Lung (tissue), 13 donors: ENCODE measurements around the gene WDR86. TPM values are rescaled to one million over a fixed set of nuclear protein-coding genes. Genes with fewer than 3 reads are reported as not detected.

Experiments used
- ATAC-seq: fragments of 200-7000 bp; cut with Tn5 transposase; one replicate; pipeline ENCODE4 v1.9.1; 2020; ENCODE audit warnings: moderate number of reproducible peaks; ENCODE audit not compliant: insufficient read depth, low FRiP score
- DNase-seq, 3 donors: peaks; one replicate each; pipeline ENCODE4 v3.0.0-alpha.2; 2013 to 2017
- H3K27ac ChIP-seq, 2 donors: one replicate each; pipeline ENCODE4 v1.5.1; 2013; ENCODE audit warnings: mild to moderate bottlenecking in 2 of 2, moderate library complexity in 2 of 2, control low read depth in 1 of 2, inconsistent platforms in 1 of 2, low read depth in 1 of 2, low read length in 1 of 2
- H3K27me3 ChIP-seq, 3 donors: one replicate each; pipeline ENCODE4 v1.5.1; 2013; ENCODE audit warnings: low read length in 2 of 3; ENCODE audit not compliant: control insufficient read depth in 3 of 3, insufficient read depth in 3 of 3
- H3K36me3 ChIP-seq, 4 donors: one replicate each; pipeline ENCODE4 v1.5.1; 2013; ENCODE audit warnings: low read length in 4 of 4, mild to moderate bottlenecking in 1 of 4, moderate library complexity in 1 of 4; ENCODE audit not compliant: control insufficient read depth in 4 of 4, insufficient read depth in 4 of 4
- H3K4me1 ChIP-seq, 5 donors: one replicate each; pipeline ENCODE4 v1.5.1; 2013; ENCODE audit warnings: low read length in 5 of 5, mild to moderate bottlenecking in 2 of 5, moderate library complexity in 1 of 5; ENCODE audit not compliant: control insufficient read depth in 5 of 5, insufficient read depth in 5 of 5
- H3K4me3 ChIP-seq: one replicate; pipeline ENCODE4 v1.5.1; 2013; ENCODE audit warnings: mild to moderate bottlenecking, control low read depth, moderate library complexity
- H3K9ac ChIP-seq, 2 donors: one replicate each; pipeline ENCODE4 v1.5.1; 2013; ENCODE audit warnings: low read length in 2 of 2, control low read depth in 1 of 2; ENCODE audit not compliant: insufficient read depth in 1 of 2
- H3K9me3 ChIP-seq, 4 donors: one replicate each; pipeline ENCODE4 v1.5.1; 2013; ENCODE audit warnings: low read length in 3 of 4, mild to moderate bottlenecking in 1 of 4, moderate library complexity in 1 of 4; ENCODE audit not compliant: control insufficient read depth in 4 of 4, insufficient read depth in 3 of 4
- WGBS, 2 donors: extraction: QIAGEN DNeasy Blood & Tissue Kit; methylation state at CpG; one replicate each; pipeline ENCODE4 v1.1.7; 2013; 5-methylcytosine and 5-hydroxymethylcytosine counted together
- polyA plus RNA-seq, 2 donors: library from polyadenylated mRNA; stranded (reverse); fragments of 200-250 nt; gene quantifications; one replicate each; pipeline ENCODE4 v1.2.1, GENCODE V29; 2013
- small RNA-seq: library from RNA; depleted of rRNA; stranded (forward); fragments of <200 nt; gene quantifications from one replicate; pipeline ENCODE3, GENCODE V24; 2014; ENCODE audit warnings: low replicate concordance
- total RNA-seq, 2 donors: library from RNA; depleted of rRNA in 1 of 2; stranded (reverse); fragments of >200 nt in 1 of 2; gene quantifications; one replicate each; pipeline ENCODE4 v1.2.1, GENCODE V29; 2014 to 2021
- TF ChIP-seq, protein P1 (sequence below): IDR thresholded peaks from 2 replicates; pipeline ENCODE4 v1.5.1; 2012; ENCODE audit warnings: mild to moderate bottlenecking; ENCODE audit errors: control extremely low read depth, extremely low read depth
- donor health status: control.
- donor health status: control.
- donor health status: Bipolar disorder and iron deficiency.
- donor health status: healthy.
- donor health status: DM: yes; HTN: yes; CAD: no.

The WDR86 gene
- total and polyA plus RNA-seq, 4 donors = 0.81 to 19.7 (median 2.4) TPM

DNA sequence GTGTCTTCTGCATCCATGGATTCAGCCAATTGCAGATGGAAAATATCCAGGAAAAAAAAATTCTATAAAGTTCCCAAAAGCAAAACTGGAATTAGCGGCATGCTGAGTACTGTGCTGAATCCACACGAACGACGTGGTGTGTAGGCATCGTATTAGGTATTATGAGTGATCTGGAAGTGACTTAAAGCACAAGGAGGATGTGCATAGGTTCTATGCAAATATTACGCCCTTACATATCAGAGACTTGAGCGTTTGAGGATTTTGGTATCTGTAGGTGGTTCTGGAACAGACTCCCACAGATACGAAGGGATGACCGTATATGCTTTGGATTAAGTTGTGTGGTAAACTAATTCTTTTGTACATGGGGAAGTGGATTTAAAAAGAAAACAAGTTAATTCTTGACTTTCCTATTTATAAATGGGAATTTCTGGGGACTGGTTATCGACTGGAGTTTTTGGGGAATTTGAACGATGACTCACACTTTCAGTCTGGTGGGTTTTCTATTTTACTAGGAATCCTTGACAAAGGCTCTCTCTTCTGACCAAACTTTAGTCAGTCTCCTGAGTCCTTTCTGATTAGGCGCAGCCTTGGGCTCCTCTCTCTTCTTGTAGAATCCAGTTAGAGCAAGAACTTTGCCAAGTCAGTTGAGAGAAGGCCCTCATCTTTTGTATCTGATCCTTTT lies 73.7 kb downstream of the WDR86 start:
- TF ChIP-seq, protein P1, sequence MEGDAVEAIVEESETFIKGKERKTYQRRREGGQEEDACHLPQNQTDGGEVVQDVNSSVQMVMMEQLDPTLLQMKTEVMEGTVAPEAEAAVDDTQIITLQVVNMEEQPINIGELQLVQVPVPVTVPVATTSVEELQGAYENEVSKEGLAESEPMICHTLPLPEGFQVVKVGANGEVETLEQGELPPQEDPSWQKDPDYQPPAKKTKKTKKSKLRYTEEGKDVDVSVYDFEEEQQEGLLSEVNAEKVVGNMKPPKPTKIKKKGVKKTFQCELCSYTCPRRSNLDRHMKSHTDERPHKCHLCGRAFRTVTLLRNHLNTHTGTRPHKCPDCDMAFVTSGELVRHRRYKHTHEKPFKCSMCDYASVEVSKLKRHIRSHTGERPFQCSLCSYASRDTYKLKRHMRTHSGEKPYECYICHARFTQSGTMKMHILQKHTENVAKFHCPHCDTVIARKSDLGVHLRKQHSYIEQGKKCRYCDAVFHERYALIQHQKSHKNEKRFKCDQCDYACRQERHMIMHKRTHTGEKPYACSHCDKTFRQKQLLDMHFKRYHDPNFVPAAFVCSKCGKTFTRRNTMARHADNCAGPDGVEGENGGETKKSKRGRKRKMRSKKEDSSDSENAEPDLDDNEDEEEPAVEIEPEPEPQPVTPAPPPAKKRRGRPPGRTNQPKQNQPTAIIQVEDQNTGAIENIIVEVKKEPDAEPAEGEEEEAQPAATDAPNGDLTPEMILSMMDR = no peak
- 87 to 95% methylated on average over 12 of the region's 12 CpGs for WGBS, 2 donors

DNA sequence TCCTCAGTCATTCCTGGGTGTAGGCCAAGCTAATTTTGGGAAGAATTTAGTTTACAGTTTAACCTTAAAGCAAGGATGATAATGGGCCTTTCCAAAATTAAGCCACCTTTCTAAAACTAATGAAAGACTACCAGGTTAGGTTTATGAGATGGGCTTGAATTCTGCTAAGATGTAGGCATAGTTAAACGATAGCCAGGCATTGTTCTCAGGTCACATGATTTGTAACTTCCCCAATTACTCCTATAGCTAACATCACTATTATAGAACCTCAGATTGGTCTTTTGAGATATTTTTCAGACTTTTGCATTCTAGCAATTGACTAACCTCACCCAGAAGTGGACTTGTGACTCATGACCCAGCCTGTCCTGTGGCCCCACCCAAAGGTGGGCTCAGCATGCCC lies 75.2 kb downstream of the WDR86 start:
- WGBS, 2 donors = 36 to 42% methylated on average over 1 of the region's 1 CpG

More for the DNA sequence above, 73.7 kb downstream of the WDR86 start:
- peaks cover 0 to 2% (median 0%) of the 10 kb centered on the region in 5 donors for H3K4me1 ChIP-seq
- no peak overlapping the region for H3K9ac ChIP-seq
- H3K27me3 ChIP-seq = no peaks in the 10 kb centered on the region
- H3K27ac ChIP-seq = no peak overlapping the region
- ATAC-seq (no peak), DNase-seq (no peak)
- H3K4me3 ChIP-seq = no peak overlapping the region
- H3K36me3 ChIP-seq = no peaks in the 10 kb centered on the region
- no peaks in the 10 kb centered on the region for H3K9me3 ChIP-seq

More for the DNA sequence above, 75.2 kb downstream of the WDR86 start:
- Histone ChIP-seq H3K9me3 (no peaks in the 10 kb centered on the region), H3K36me3 (no peaks in the 10 kb centered on the region), H3K27me3 (no peaks in the 10 kb centered on the region), H3K4me3 (no peak overlapping the region), H3K27ac (no peak overlapping the region), H3K4me1 (no peaks in the 10 kb centered on the region), H3K9ac (no peak overlapping the region)
- TF ChIP-seq, protein P1 = no peak
- ATAC-seq (no peak), DNase-seq (no peak)

Small RNAs within 50 kb of the gene (small RNA-seq; reads per million reads assigned to genes)
- gene MIR3907 = not detected

Other genes with a start within 250 kb of the WDR86 start
- not detected for gene GBX1, start 242.3 kb downstream of the WDR86 start, total RNA-seq
- not detected for gene GBX1, start 242.3 kb downstream of the WDR86 start, polyA plus RNA-seq
- gene ASB10, start 222.8 kb downstream of the WDR86 start, total RNA-seq = not detected
- not detected for gene ASB10, start 222.8 kb downstream of the WDR86 start, polyA plus RNA-seq
- under 1 TPM in 1 of 2 donors, not detected in 1; 0.52 TPM for gene H2BK1, start 199.6 kb downstream of the WDR86 start, total RNA-seq
- gene H2BK1, start 199.6 kb downstream of the WDR86 start, polyA plus RNA-seq = not detected
- 10 to 100 TPM; 13.2 to 36.2 TPM for gene ABCF2, start 182.8 kb downstream of the WDR86 start, total RNA-seq
- 10 to 100 TPM; 15.4 to 36.3 TPM for gene ABCF2, start 182.8 kb downstream of the WDR86 start, polyA plus RNA-seq
- 10 to 100 TPM; 23.3 to 54.0 TPM for gene CHPF2, start 177.6 kb downstream of the WDR86 start, total RNA-seq
- gene CHPF2, start 177.6 kb downstream of the WDR86 start, polyA plus RNA-seq = 10 to 100 TPM; 33.8 to 36.2 TPM
- 10 to 100 TPM; 37.5 to 70.9 TPM for gene SMARCD3, start 161.3 kb downstream of the WDR86 start, total RNA-seq
- 10 to 100 TPM; 40.3 to 62.5 TPM for gene SMARCD3, start 161.3 kb downstream of the WDR86 start, polyA plus RNA-seq
- gene NUB1, start 68.2 kb downstream of the WDR86 start, total RNA-seq = 10 to 100 TPM; 39.1 to 47.4 TPM
- gene NUB1, start 68.2 kb downstream of the WDR86 start, polyA plus RNA-seq = 10 to 100 TPM; 22.6 to 30.1 TPM
- under 1 TPM; 0.28 to 0.34 TPM for gene CRYGN, start 30.1 kb upstream of the WDR86 start, total RNA-seq
- gene CRYGN, start 30.1 kb upstream of the WDR86 start, polyA plus RNA-seq = under 1 TPM in 1 of 2 donors, not detected in 1; 0.07 TPM
- gene RHEB, start 109.9 kb upstream of the WDR86 start, total RNA-seq = 10 to 100 TPM; 65.6 to 82.0 TPM
- gene RHEB, start 109.9 kb upstream of the WDR86 start, polyA plus RNA-seq = 100 to 1,000 TPM in 1 of 2 donors, 10 to 100 TPM in 1; 85.6 to 117 TPM